K562 (cell line): ENCODE data around the gene BTBD17.

Experiments used
- CBX8 ChIP-seq: fragments of 200-600 bp; sonication (generic); IDR thresholded peaks from 2 replicates; pipeline ENCODE4 v1.6.1; 2012; ENCODE audit warnings: borderline replicate concordance, mixed run types, low read depth, mild to moderate bottlenecking, moderate library complexity, mixed read lengths, low read length, control low read depth, inconsistent platforms; ENCODE audit not compliant: poor library complexity, severe bottlenecking; ENCODE audit errors: extremely low read depth
- ELF1 ChIP-seq: fragments of 200-800 bp; sonication (Bioruptor generic); IDR thresholded peaks from 2 replicates; pipeline ENCODE4 v1.6.1; 2016; ENCODE audit warnings: missing genetic modification characterization, missing compliant biosample characterization
- FOSL1 ChIP-seq: fragments of 200-800 bp; sonication (Bioruptor generic); conservative IDR thresholded peaks from 2 replicates; pipeline ENCODE4 v1.6.1; 2016; ENCODE audit warnings: missing genetic modification characterization, missing compliant biosample characterization
- FOXA1 ChIP-seq: fragments of 450-650 bp; IDR thresholded peaks from 2 replicates; pipeline ENCODE4 v1.6.1; 2016; ENCODE audit warnings: mild to moderate bottlenecking, borderline replicate concordance
- MEF2D ChIP-seq: conservative IDR thresholded peaks from 2 replicates; pipeline ENCODE4 v1.6.1; 2016; ENCODE audit warnings: low read depth, missing genetic modification characterization, missing compliant biosample characterization
- NFIC ChIP-seq: fragments of 450-650 bp; IDR thresholded peaks from 2 replicates; pipeline ENCODE4 v1.6.1; 2017; ENCODE audit warnings: mild to moderate bottlenecking, inconsistent platforms
- NR1H2 ChIP-seq: sonication (generic); formaldehyde crosslinking; IDR thresholded peaks from 2 replicates; pipeline ENCODE4 v1.4.0; 2020; ENCODE audit warnings: mild to moderate bottlenecking, missing genetic modification reagents
- RAD51 ChIP-seq: fragments of 450-650 bp; IDR thresholded peaks from 2 replicates; pipeline ENCODE4 v1.7.1; 2016; ENCODE audit warnings: low read depth, mild to moderate bottlenecking, borderline replicate concordance
- RBM22 ChIP-seq: fragments of 200-400 bp; formaldehyde crosslinking; IDR thresholded peaks from 2 replicates; pipeline ENCODE4 v1.6.1; 2018; ENCODE audit warnings: low read length, low read depth; ENCODE audit not compliant: poor library complexity, severe bottlenecking
- SP1 ChIP-seq: sonication (generic); formaldehyde crosslinking; IDR thresholded peaks from 2 replicates; pipeline ENCODE4 v1.8.1; 2022; ENCODE audit warnings: mild to moderate bottlenecking, missing genetic modification reagents
- TEAD4 ChIP-seq, 2 experiments: sonication (generic) in 1 of 2; formaldehyde crosslinking in 1 of 2; IDR thresholded peaks; 2 replicates each; pipeline versions ENCODE4 v1.6.1 to v1.8.0; 2012 to 2022; ENCODE audit warnings: borderline replicate concordance in 1 of 2, inconsistent platforms in 1 of 2, low read length in 1 of 2, mild to moderate bottlenecking in 1 of 2, missing genetic modification reagents in 1 of 2
- TF ChIP-seq, protein P1 (sequence below), 3 experiments: fragments of 200-800 bp in 1 of 3; sonication (Bioruptor generic) in 1 of 3; sonication (generic) in 1 of 3; formaldehyde crosslinking in 1 of 3; IDR thresholded peaks; 2 replicates each; pipeline versions ENCODE4 v1.6.1 to v1.8.0; 2016 to 2022; ENCODE audit warnings: mild to moderate bottlenecking in 2 of 3, missing compliant biosample characterization in 2 of 3, missing genetic modification characterization in 2 of 3, missing genetic modification reagents in 1 of 3

GRCh38 chr17:74355065-74355464 is 6.6 kb downstream of the BTBD17 start:
- TF ChIP-seq SP1 (no peak), FOXA1 (no peak), RAD51 (no peak), ELF1 (tag) (no peak), NR1H2 (no peak), NFIC (no peak), FOSL1 (tag) (no peak), RBM22 (no peak), TEAD4 (IDR thresholded peaks at IDR 0.05; ENCODE audit: low read length) (no peak), TEAD4 (CRISPR knock-in tag; IDR thresholded peaks at IDR 0.05; ENCODE audit: borderline replicate concordance) (no peak), CBX8 (no peak), MEF2D (no peak)
- TF ChIP-seq, protein P1, sequence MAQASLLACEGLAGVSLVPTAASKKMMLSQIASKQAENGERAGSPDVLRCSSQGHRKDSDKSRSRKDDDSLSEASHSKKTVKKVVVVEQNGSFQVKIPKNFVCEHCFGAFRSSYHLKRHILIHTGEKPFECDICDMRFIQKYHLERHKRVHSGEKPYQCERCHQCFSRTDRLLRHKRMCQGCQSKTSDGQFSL (CRISPR knock-in tag; IDR thresholded peaks at IDR 0.05), result no peak
- TF ChIP-seq, protein P1 (tag; IDR thresholded peaks at IDR 0.05), result no peak
